GM23248 (cell line): Measurements from ENCODE around the gene KCNJ6.

Experiments
- EZH2 ChIP-seq: fragments of 200-600 bp; sonication (generic); IDR thresholded peaks from 2 replicates; pipeline ENCODE4 v1.6.1; 2018; ENCODE audit warnings: antibody characterized with exemption, mild to moderate bottlenecking; ENCODE audit not compliant: insufficient read depth, poor library complexity, severe bottlenecking
- EZH2phosphoT487 ChIP-seq: fragments of 200-600 bp; sonication (generic); IDR thresholded peaks from 2 replicates; pipeline ENCODE4 v1.6.1; 2018; ENCODE audit warnings: antibody characterized with exemption, moderate library complexity, mild to moderate bottlenecking, low read depth; ENCODE audit not compliant: insufficient read depth

- no peak for TF ChIP-seq EZH2phosphoT487
- TF ChIP-seq EZH2, result no peak
These were observed 46.6 kb downstream of the KCNJ6 start for GRCh38 chr21:37869661-37870060.
